Measurements from ENCODE around the gene GDF7. TPM values are rescaled to one million over a fixed set of nuclear protein-coding genes. Genes with fewer than 3 reads are reported as not detected.

GDF7 gene
- total and polyA plus RNA-seq, 2 of the 4 experiments (the other 2 are of a cell fraction), result under 0.01 to 0.02 TPM

DNA sequence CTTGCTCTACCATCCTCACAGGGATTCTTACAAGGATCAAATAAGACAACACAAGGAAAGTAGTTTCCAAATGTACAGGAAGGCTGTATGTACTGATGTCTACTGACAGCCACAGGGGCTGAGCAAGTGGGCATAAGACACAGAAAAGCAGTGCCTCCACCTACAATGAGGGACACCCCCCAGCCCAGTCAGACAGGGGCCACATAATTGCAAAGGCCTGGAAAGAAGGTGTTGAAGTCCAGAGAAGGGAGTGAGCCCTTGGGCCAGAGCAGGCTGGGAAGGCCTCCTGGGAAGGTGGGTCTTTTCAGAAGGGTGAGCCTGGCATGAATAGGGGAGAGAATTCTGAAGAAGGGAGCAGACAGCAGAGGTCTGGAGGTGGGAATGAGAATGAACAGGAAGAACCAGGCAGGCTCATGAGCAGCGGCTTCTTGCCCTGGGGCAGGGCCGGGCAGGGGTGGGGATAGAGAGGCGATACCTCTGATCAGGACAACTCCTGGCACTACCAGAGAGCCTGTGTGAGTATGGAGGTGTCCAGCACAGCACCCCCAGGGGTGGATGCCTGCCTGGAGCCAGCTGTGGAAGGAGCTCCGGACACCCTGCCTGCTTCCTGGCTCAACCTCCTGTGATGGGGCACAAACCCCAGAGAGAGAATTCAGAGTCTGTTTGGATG is 46.1 kb upstream of the GDF7 start:
- TF ChIP-seq MXI1 (IDR thresholded peaks at IDR 0.05; ENCODE audit: borderline replicate concordance, low read depth, low read length) (no peak), CHD1 (IDR thresholded peaks at IDR 0.05; ENCODE audit: low read depth, low read length) (no peak), MAFK (IDR thresholded peaks at IDR 0.05; ENCODE audit: low read depth, low read length) (no peak), RAD21 (IDR thresholded peaks at IDR 0.05; ENCODE audit: low read length) (no peak), MAZ (IDR thresholded peaks at IDR 0.05; ENCODE audit: borderline replicate concordance, low read depth, low read length) (no peak)
- TF ChIP-seq, protein P1, sequence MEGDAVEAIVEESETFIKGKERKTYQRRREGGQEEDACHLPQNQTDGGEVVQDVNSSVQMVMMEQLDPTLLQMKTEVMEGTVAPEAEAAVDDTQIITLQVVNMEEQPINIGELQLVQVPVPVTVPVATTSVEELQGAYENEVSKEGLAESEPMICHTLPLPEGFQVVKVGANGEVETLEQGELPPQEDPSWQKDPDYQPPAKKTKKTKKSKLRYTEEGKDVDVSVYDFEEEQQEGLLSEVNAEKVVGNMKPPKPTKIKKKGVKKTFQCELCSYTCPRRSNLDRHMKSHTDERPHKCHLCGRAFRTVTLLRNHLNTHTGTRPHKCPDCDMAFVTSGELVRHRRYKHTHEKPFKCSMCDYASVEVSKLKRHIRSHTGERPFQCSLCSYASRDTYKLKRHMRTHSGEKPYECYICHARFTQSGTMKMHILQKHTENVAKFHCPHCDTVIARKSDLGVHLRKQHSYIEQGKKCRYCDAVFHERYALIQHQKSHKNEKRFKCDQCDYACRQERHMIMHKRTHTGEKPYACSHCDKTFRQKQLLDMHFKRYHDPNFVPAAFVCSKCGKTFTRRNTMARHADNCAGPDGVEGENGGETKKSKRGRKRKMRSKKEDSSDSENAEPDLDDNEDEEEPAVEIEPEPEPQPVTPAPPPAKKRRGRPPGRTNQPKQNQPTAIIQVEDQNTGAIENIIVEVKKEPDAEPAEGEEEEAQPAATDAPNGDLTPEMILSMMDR (conservative IDR thresholded peaks at IDR 0.05; ENCODE audit: low read depth, low read length), result no peak
- TF ChIP-seq, protein P2, sequence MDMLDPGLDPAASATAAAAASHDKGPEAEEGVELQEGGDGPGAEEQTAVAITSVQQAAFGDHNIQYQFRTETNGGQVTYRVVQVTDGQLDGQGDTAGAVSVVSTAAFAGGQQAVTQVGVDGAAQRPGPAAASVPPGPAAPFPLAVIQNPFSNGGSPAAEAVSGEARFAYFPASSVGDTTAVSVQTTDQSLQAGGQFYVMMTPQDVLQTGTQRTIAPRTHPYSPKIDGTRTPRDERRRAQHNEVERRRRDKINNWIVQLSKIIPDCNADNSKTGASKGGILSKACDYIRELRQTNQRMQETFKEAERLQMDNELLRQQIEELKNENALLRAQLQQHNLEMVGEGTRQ (IDR thresholded peaks at IDR 0.05; ENCODE audit: low read depth, low read length), result no peak
- Histone ChIP-seq H2AK9ac (replicated peaks; ENCODE audit: low read depth, low read length, poor library complexity) (no peak overlapping the region), H4K20me1 (ENCODE audit: insufficient read depth, low read length) (no peaks in the 10 kb centered on the region), H2AK5ac (ENCODE audit: low read depth, low read length) (no peak overlapping the region), H3K4me3 (ENCODE audit: insufficient read depth, low read depth, low read length) (no peak overlapping the region), H3K4ac (ENCODE audit: low read depth, low read length) (no peak overlapping the region), H4K5ac (ENCODE audit: low read depth, low read length) (no peak overlapping the region), H2BK5ac (ENCODE audit: low read depth, low read length, poor library complexity, severe bottlenecking) (no peak overlapping the region), H3K9ac (ENCODE audit: low read depth, low read length) (no peak overlapping the region), H3K4me1 (ENCODE audit: control insufficient read depth, insufficient read depth, low read length) (peaks cover 19% of the 10 kb centered on the region), H3K36me3 (ENCODE audit: control insufficient read depth, insufficient read depth, low read length) (peaks cover 35% of the 10 kb centered on the region), H3K79me1 (ENCODE audit: low read depth in 1 of 2, low read length in 2 of 2) (peaks cover 0 to 18% of the 10 kb centered on the region in 2 experiments; a peak in 1 of 4 replicates), H3K56ac (ENCODE audit: extremely low read depth, insufficient read depth, low read length) (no peak overlapping the region), H3K9me3 (ENCODE audit: control insufficient read depth, insufficient read depth, low read length) (no peaks in the 10 kb centered on the region), H2BK20ac (ENCODE audit: low read depth, low read length) (no peak overlapping the region), H3K4me2 (ENCODE audit: low read depth, low read length) (no peak overlapping the region), H3K23ac (ENCODE audit: low read depth, low read length) (no peak overlapping the region), H3K9me1 (ENCODE audit: insufficient read depth, low read length) (peaks cover 23% of the 10 kb centered on the region), H3K27ac (ENCODE audit: insufficient read depth, low read length) (no peak overlapping the region), H3K27me3 (ENCODE audit: control insufficient read depth, insufficient read depth, low read length) (no peaks in the 10 kb centered on the region), H2AFZ (replicated peaks; ENCODE audit: low read length, poor library complexity) (no peak overlapping the region), H3K18ac (ENCODE audit: low read depth, low read length) (no peak overlapping the region), H4K91ac (ENCODE audit: insufficient read depth, low read depth, low read length) (no peak overlapping the region), H2BK120ac (ENCODE audit: low read depth, low read length) (no peak overlapping the region), H3K14ac (replicated peaks; ENCODE audit: low read depth, low read length) (no peak overlapping the region), H4K8ac (ENCODE audit: low read depth in 2 of 2, low read length in 2 of 2) (no peak overlapping the region), H2BK15ac (ENCODE audit: low read depth, low read length) (no peak overlapping the region)
- intact Hi-C loops (cut with micrococcal nuclease), result no loop called here
- dilution Hi-C loops (cut with HindIII; ENCODE audit: low sequenced_read_pairs, unreplicated experiment), result no loop called here
- in situ Hi-C loops (cut with MboI; ENCODE audit: low sequenced_read_pairs), result no loop called here
- CTCF ChIA-PET, result no interaction called here
- no TSS peak for BruUV-seq (replicated peaks)
- no peak for DNase-seq
- POLR2A ChIA-PET (ENCODE audit: unreplicated experiment), result no interaction called here
- WGBS, 2 experiments (ENCODE audit: extremely low coverage in 2 of 2, insufficient read length in 1 of 2), result 83% methylated on average over 3 of the region's 4 CpGs; no CpG with 5 or more reads in 1 of the 2 experiments
- no peak for ATAC-seq (ENCODE audit: low read depth)

Measured in IMR-90 (cell line).